Natural killer cell (primary cell): ENCODE results near the gene EMX1. TPM values are rescaled to one million over a fixed set of nuclear protein-coding genes. Genes with fewer than 3 reads are reported as not detected.

Experiments
- ATAC-seq, 3 donors: fragments of 150-1000 bp in 2 of 3; fragments of 200-7000 bp in 1 of 3; cut with Tn5 transposase; 1 replicate in 1 of 3; 2 replicates in 2 of 3; pipeline ENCODE4 v1.10.0; 2021; ENCODE audit warnings: mild to moderate bottlenecking in 2 of 3, moderate library complexity in 2 of 3
- DNase-seq, 2 donors: peaks; one replicate each; pipeline versions ENCODE4 v3.0.0 to v3.0.0-alpha.2; 2013 to 2021; ENCODE audit warnings: mixed read lengths in 1 of 2
- H3K27ac ChIP-seq: one replicate; pipeline ENCODE4 v1.5.1; 2013; ENCODE audit warnings: mild to moderate bottlenecking, low read length
- H3K27me3 ChIP-seq: one replicate; pipeline ENCODE4 v1.6.1; 2013; ENCODE audit warnings: low read length; ENCODE audit not compliant: control insufficient read depth, insufficient read depth
- H3K36me3 ChIP-seq: one replicate; pipeline ENCODE4 v1.6.1; 2013; ENCODE audit warnings: low read length; ENCODE audit not compliant: control insufficient read depth, insufficient read depth
- H3K4me1 ChIP-seq: one replicate; pipeline ENCODE4 v1.6.1; 2013; ENCODE audit warnings: low read length; ENCODE audit not compliant: control insufficient read depth, insufficient read depth
- H3K4me3 ChIP-seq: one replicate; pipeline ENCODE4 v1.5.1; 2013; ENCODE audit warnings: low read length
- H3K9me3 ChIP-seq: one replicate; pipeline ENCODE4 v1.6.1; 2013; ENCODE audit warnings: low read length; ENCODE audit not compliant: control insufficient read depth, insufficient read depth
- H3K27ac Mint-ChIP-seq, 2 donors: one replicate each; pipeline ENCODE4 v1.8.0; 2022; ENCODE audit warnings: mild to moderate bottlenecking in 2 of 2, mixed read lengths in 2 of 2, moderate library complexity in 1 of 2
- H3K27me3 Mint-ChIP-seq, 2 donors: one replicate each; pipeline ENCODE4 v1.8.0; 2022; ENCODE audit warnings: low read depth in 2 of 2, mixed read lengths in 2 of 2
- H3K36me3 Mint-ChIP-seq: one replicate; pipeline ENCODE4 v1.8.0; 2022; ENCODE audit warnings: mixed read lengths
- H3K4me1 Mint-ChIP-seq, 2 donors: one replicate each; pipeline ENCODE4 v1.8.0; 2022; ENCODE audit warnings: mixed read lengths in 2 of 2
- H3K4me3 Mint-ChIP-seq: one replicate; pipeline ENCODE4 v1.8.0; 2022; ENCODE audit warnings: mild to moderate bottlenecking, moderate library complexity, mixed read lengths
- H3K9me3 Mint-ChIP-seq, 2 donors: one replicate each; pipeline ENCODE4 v1.8.0; 2022; ENCODE audit warnings: mixed read lengths in 2 of 2
- WGBS: methylation state at CpG from one replicate; pipeline ENCODE4 v1.1.7; 2013; ENCODE audit warnings: missing lambda C conversion rate; ENCODE audit not compliant: insufficient coverage; 5-methylcytosine and 5-hydroxymethylcytosine counted together
- intact Hi-C: fragments of 100-400 bp; cut with micrococcal nuclease; formaldehyde crosslinking; loops from one replicate; pipeline ENCODE4 v1.14.2; 2022
- total RNA-seq, 4 donors: library from RNA; stranded (reverse); fragments of 120-200 nt in 1 of 4; gene quantifications; one replicate each; pipeline versions ENCODE4 v1.2.3 to v1.2.4, GENCODE V29; 2013 to 2022
- TF ChIP-seq, protein P1 (sequence below): fragments of 200-600 bp; IDR thresholded peaks from one replicate; pipeline ENCODE4 v1.8.0; 2022; ENCODE audit warnings: antibody characterized with exemption

The EMX1 gene
- total RNA-seq, 3 donors from 2014 or later (not counting 1 experiment from before 2014, with no cell fraction given): not detected

DNA sequence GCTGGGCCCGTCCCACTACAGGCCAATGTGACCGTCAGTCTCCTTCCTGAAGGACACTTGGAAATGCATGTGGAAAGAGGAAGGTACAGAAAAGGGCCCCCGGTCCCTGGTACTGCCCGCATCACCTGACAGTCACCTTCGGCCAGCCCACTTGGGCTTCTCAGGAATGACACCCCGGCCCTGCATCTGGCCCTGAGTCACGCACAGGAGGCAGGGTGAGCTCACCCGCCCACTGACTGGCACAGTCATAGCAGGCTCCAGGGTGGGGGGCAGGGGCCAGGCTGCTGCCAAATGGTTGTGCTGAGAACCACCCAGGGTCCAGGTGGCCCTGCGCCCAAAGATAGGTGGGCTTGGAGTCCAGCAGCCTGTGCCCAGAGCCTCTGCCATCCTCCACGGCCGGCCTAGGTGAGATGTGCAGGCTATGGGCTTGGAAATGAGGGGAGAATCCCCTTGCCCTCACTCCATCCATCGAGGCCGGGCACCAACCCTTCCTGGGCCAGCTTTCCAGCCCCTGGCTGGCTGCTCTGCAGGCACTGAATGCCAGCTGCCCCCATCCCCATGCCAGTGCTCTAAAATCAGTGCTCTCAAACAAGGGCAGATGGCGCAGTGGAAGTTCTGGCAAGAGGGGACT lies 14.1 kb downstream of the EMX1 start:
- Mint-ChIP-seq H3K4me1 (peaks cover 7 to 11% of the 10 kb centered on the region in 2 donors), H3K27me3 (peaks cover 0 to 7% of the 10 kb centered on the region in 2 donors), H3K27ac (no peak overlapping the region), H3K4me3 (no peak overlapping the region), H3K9me3 (no peaks in the 10 kb centered on the region), H3K36me3 (no peaks in the 10 kb centered on the region)
- no peak for ATAC-seq
- H3K4me3 ChIP-seq: no peak overlapping the region
- peaks cover 12% of the 10 kb centered on the region for H3K27me3 ChIP-seq
- H3K9me3 ChIP-seq: no peaks in the 10 kb centered on the region
- no peak for DNase-seq
- no peaks in the 10 kb centered on the region for H3K36me3 ChIP-seq
- H3K4me1 ChIP-seq: peaks cover 6% of the 10 kb centered on the region
- H3K27ac ChIP-seq: no peak overlapping the region
- WGBS: 88% methylated on average over 14 of the region's 14 CpGs
- TF ChIP-seq, protein P1, sequence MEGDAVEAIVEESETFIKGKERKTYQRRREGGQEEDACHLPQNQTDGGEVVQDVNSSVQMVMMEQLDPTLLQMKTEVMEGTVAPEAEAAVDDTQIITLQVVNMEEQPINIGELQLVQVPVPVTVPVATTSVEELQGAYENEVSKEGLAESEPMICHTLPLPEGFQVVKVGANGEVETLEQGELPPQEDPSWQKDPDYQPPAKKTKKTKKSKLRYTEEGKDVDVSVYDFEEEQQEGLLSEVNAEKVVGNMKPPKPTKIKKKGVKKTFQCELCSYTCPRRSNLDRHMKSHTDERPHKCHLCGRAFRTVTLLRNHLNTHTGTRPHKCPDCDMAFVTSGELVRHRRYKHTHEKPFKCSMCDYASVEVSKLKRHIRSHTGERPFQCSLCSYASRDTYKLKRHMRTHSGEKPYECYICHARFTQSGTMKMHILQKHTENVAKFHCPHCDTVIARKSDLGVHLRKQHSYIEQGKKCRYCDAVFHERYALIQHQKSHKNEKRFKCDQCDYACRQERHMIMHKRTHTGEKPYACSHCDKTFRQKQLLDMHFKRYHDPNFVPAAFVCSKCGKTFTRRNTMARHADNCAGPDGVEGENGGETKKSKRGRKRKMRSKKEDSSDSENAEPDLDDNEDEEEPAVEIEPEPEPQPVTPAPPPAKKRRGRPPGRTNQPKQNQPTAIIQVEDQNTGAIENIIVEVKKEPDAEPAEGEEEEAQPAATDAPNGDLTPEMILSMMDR: no peak
- intact Hi-C loops: no loop called here

DNA sequence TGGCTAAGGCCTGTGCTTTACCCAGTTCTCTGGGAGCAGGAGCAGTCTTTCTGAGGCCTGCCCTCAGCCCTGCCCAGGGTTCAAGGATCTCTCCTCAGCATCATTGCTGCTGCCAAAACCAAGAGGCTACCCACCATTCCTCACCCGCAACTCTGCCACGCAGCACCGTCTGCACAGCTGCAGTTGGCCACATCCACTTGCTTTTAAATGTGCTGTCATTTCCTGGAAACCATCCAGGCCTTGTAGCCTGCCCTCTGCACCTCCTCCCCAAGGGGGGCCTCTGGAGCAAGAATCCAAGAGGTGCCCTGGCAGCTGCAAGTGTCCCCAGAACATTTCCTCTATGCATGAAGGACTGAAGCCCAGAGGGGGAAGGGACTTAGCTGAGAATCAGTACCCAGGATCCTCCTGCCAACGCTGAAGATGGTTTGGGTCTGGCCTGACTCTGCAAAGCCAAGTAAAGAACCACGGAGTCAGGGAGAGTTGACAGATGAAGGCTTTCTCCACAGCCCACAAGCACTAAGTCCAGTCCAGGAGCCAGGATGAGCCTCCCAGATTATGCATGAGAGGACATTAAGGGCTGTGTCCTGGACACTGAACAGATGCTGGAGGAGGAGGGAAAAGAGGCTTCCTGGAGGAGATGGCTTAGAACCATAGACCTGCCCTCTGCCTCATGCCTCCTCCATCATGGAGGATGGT lies 14.9 kb downstream of the EMX1 start:
- H3K27ac ChIP-seq: no peak overlapping the region
- H3K36me3 ChIP-seq: no peaks in the 10 kb centered on the region
- intact Hi-C loops: no loop called here
- H3K27me3 Mint-ChIP-seq: peaks cover 0 to 7% of the 10 kb centered on the region in 2 donors
- H3K4me3 ChIP-seq: no peak overlapping the region
- no peaks in the 10 kb centered on the region for H3K9me3 ChIP-seq
- H3K27me3 ChIP-seq: peaks cover 4% of the 10 kb centered on the region
- WGBS: 40% methylated on average over 5 of the region's 5 CpGs
- H3K4me1 ChIP-seq: peaks cover 6% of the 10 kb centered on the region
- no peak for ATAC-seq
- no peaks in the 10 kb centered on the region for H3K36me3 Mint-ChIP-seq
- H3K4me1 Mint-ChIP-seq: peaks cover 7 to 11% of the 10 kb centered on the region in 2 donors
- TF ChIP-seq, protein P1: no peak
- no peak overlapping the region for H3K4me3 Mint-ChIP-seq
- DNase-seq: no peak
- H3K27ac Mint-ChIP-seq: no peak overlapping the region
- no peaks in the 10 kb centered on the region for H3K9me3 Mint-ChIP-seq

DNA sequence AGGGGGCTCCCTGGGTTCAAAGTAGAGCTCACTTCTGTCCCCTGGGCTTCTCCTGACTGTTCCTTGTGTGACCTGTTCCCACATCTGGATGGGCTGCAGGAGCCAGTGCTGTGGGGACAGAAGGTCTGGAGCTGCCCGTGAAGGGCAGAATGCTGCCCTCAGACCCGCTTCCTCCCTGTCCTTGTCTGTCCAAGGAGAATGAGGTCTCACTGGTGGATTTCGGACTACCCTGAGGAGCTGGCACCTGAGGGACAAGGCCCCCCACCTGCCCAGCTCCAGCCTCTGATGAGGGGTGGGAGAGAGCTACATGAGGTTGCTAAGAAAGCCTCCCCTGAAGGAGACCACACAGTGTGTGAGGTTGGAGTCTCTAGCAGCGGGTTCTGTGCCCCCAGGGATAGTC lies 15.5 kb downstream of the EMX1 start:
- peaks cover 6% of the 10 kb centered on the region for H3K4me1 ChIP-seq
- no peak for DNase-seq
- 90% methylated on average over 4 of the region's 4 CpGs for WGBS
- no peaks in the 10 kb centered on the region for H3K9me3 ChIP-seq
- no peak for ATAC-seq
- intact Hi-C loops: no loop called here
- Mint-ChIP-seq H3K27ac (no peak overlapping the region), H3K27me3 (peaks cover 0 to 7% of the 10 kb centered on the region in 2 donors), H3K4me1 (peaks cover 7 to 12% of the 10 kb centered on the region in 2 donors), H3K9me3 (no peaks in the 10 kb centered on the region), H3K4me3 (no peak overlapping the region), H3K36me3 (no peaks in the 10 kb centered on the region)
- H3K27me3 ChIP-seq: no peaks in the 10 kb centered on the region
- no peak overlapping the region for H3K4me3 ChIP-seq
- H3K27ac ChIP-seq: no peak overlapping the region
- no peaks in the 10 kb centered on the region for H3K36me3 ChIP-seq
- TF ChIP-seq, protein P1: no peak
